ENCODE results near the gene RNASEL. TPM values are rescaled to one million over a fixed set of nuclear protein-coding genes. Genes with fewer than 3 reads are reported as not detected.
"Not testable (repeated sequence)": the region's sequence is repeated elsewhere in the genome, so short reads cannot be mapped to it uniquely, and the experiment has no call there.

The RNASEL gene
- total and polyA plus RNA-seq, 4 donors = 1.3 to 3.9 (median 2.4) TPM

DNA sequence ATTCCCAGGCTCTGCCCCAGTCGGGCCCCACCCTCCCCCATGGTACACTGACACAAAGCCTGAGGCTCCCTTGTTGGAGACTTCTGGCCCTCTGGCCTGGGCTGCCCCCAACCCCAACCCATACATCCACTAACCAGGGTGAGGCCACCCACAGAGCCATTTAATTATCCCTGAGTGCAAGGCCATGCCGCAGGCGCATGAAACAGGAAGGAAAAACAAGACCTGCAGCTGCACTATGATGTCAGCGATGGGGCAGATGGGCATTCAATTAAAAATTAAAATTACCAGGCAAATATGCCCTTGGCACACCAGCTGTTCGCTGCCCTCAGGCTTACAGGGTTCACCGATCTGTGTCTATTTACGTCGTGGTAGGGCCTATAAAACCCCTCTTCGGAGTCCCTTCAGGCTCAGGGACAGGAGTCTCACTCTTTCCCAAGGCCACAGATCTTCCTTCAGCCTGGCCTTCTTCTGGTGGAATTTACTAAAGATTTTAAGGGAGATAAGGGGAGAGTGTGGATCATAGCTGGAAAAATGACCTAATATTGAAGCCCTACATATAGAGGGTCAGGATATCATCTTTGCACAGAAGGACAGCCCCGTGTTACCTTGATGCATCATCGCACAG, 44.7 kb upstream of the RNASEL start:
- H3K36me3 ChIP-seq (ENCODE audit: control insufficient read depth in 4 of 4, insufficient read depth in 3 of 4, low read depth in 1 of 4, low read length in 3 of 4) = no peaks in the 10 kb centered on the region
- peaks cover 0 to 10% (median 3%) of the 10 kb centered on the region in 4 donors for H3K4me1 ChIP-seq (ENCODE audit: control insufficient read depth in 4 of 4, insufficient read depth in 4 of 4, low read length in 3 of 4)
- H3K4me3 ChIP-seq (ENCODE audit: low read depth in 1 of 3, low read length in 3 of 3) = no peak overlapping the region
- no peak for TF ChIP-seq HNF4A (conservative IDR thresholded peaks at IDR 0.05)
- H3K9me3 ChIP-seq (ENCODE audit: control insufficient read depth in 4 of 4, low read length in 3 of 4) = no peaks in the 10 kb centered on the region
- DNase-seq (ENCODE audit: low spot score) = no peak
- no peak overlapping the region for H3K27ac ChIP-seq (ENCODE audit: low read depth in 1 of 2, low read length in 2 of 2)
- no peak overlapping the region for H3K9ac ChIP-seq (ENCODE audit: low read depth in 1 of 2, low read length in 2 of 2)
- H3K27me3 ChIP-seq (ENCODE audit: control insufficient read depth in 4 of 4, insufficient read depth in 4 of 4, low read length in 3 of 4) = no peaks in the 10 kb centered on the region
- WGBS = 81% methylated on average over 11 of the region's 11 CpGs

DNA sequence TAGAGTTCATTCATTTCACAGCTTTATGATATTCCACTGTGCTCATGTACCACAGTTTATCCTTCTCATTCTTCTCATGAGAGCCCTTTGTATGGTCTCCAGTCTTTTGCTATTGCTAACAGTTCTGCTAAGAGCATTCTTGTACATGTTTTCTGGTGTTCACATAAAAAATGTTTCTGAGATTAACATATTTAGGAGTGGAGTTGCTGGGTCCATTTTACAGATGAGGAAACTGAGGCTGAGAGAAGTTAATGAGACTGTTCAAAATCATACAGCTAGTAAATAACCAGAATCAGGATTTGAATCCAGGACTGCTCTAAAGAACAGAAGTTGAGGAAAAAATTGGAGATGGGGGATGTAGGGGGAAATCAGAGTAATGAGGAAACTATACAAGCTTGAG, 44.0 kb upstream of the RNASEL start:
- Histone ChIP-seq H3K4me3 (ENCODE audit: low read depth in 1 of 3, low read length in 3 of 3) (no peak overlapping the region), H3K36me3 (ENCODE audit: control insufficient read depth in 4 of 4, insufficient read depth in 3 of 4, low read depth in 1 of 4, low read length in 3 of 4) (no peaks in the 10 kb centered on the region), H3K9ac (ENCODE audit: low read depth in 1 of 2, low read length in 2 of 2) (no peak overlapping the region), H3K9me3 (ENCODE audit: control insufficient read depth in 4 of 4, low read length in 3 of 4) (no peaks in the 10 kb centered on the region), H3K27ac (ENCODE audit: low read depth in 1 of 2, low read length in 2 of 2) (no peak overlapping the region), H3K4me1 (ENCODE audit: control insufficient read depth in 4 of 4, insufficient read depth in 4 of 4, low read length in 3 of 4) (peaks cover 0 to 10% (median 3%) of the 10 kb centered on the region in 4 donors), H3K27me3 (ENCODE audit: control insufficient read depth in 4 of 4, insufficient read depth in 4 of 4, low read length in 3 of 4) (no peaks in the 10 kb centered on the region)
- no peak for DNase-seq (ENCODE audit: low spot score)
- TF ChIP-seq HNF4G (IDR thresholded peaks at IDR 0.05) (no peak), RAD21 (IDR thresholded peaks at IDR 0.05) (no peak), EGR1 (IDR thresholded peaks at IDR 0.05; ENCODE audit: low read depth in 2 of 2) (no peak), HNF4A (conservative IDR thresholded peaks at IDR 0.05) (no peak), SP1 (IDR thresholded peaks at IDR 0.05) (no peak), GABPA (IDR thresholded peaks at IDR 0.05 in 1 of 2, conservative IDR thresholded peaks at IDR 0.05 in 1 of 2) (no peak), FOXA1 (IDR thresholded peaks at IDR 0.05) (no peak), YY1 (IDR thresholded peaks at IDR 0.05) (no peak)
- TF ChIP-seq, protein P1, sequence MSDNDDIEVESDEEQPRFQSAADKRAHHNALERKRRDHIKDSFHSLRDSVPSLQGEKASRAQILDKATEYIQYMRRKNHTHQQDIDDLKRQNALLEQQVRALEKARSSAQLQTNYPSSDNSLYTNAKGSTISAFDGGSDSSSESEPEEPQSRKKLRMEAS (IDR thresholded peaks at IDR 0.05) = no peak

DNA sequence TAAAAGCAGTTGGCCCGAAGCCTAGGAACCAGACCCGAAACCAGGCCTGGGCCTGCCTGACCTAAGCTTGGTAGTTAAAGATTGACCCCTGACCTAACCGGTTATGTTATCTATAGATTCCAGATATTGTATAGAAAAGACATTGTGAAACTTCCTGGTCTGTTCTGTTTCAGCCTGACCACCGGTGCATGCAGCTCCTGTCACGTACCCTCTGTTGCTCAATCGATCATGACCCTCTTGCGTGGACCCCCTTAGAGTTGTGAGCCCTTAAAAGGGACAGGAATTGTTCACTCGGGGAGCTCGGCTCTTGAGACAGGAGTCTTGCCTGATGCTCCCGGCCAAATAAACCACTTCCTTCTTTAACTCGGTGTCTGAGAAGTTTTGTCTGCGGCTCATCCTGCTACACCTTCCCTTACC, 43.4 kb upstream of the RNASEL start:
- not testable (repeated sequence) for H3K4me3 ChIP-seq (ENCODE audit: low read depth in 1 of 3, low read length in 3 of 3); H3K36me3 ChIP-seq (ENCODE audit: control insufficient read depth in 4 of 4, insufficient read depth in 3 of 4, low read depth in 1 of 4, low read length in 3 of 4); H3K9ac ChIP-seq (ENCODE audit: low read depth in 1 of 2, low read length in 2 of 2); DNase-seq (ENCODE audit: low spot score); H3K9me3 ChIP-seq (ENCODE audit: control insufficient read depth in 4 of 4, low read length in 3 of 4); H3K27me3 ChIP-seq (ENCODE audit: control insufficient read depth in 4 of 4, insufficient read depth in 4 of 4, low read length in 3 of 4); H3K4me1 ChIP-seq (ENCODE audit: control insufficient read depth in 4 of 4, insufficient read depth in 4 of 4, low read length in 3 of 4); H3K27ac ChIP-seq (ENCODE audit: low read depth in 1 of 2, low read length in 2 of 2)
- WGBS = 57% methylated on average over 12 of the region's 12 CpGs

DNA sequence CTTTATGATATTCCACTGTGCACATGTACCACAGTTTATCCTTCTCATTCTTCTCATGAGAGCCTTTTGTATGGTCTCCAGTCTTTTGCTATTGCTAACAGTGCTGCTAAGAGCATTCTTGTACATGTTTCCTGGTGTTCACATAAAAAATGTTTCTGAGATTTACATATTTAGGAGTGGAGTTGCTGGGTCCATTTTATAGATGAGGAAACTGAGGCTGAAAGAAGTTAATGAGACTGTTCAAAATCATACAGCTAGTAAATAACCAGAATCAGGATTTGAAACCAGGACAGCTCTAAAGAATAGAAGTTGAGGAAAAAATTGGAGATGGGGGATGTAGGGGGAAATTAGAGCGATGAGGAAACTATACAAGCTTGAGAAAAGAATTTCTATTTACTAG, 42.9 kb upstream of the RNASEL start:
- Histone ChIP-seq H3K36me3 (ENCODE audit: control insufficient read depth in 4 of 4, insufficient read depth in 3 of 4, low read depth in 1 of 4, low read length in 3 of 4) (no peaks in the 10 kb centered on the region), H3K27me3 (ENCODE audit: control insufficient read depth in 4 of 4, insufficient read depth in 4 of 4, low read length in 3 of 4) (peaks cover 0 to 2% (median 0%) of the 10 kb centered on the region in 4 donors), H3K4me1 (ENCODE audit: control insufficient read depth in 4 of 4, insufficient read depth in 4 of 4, low read length in 3 of 4) (peaks cover 0 to 10% (median 3%) of the 10 kb centered on the region in 4 donors), H3K27ac (ENCODE audit: low read depth in 1 of 2, low read length in 2 of 2) (no peak overlapping the region), H3K9ac (ENCODE audit: low read depth in 1 of 2, low read length in 2 of 2) (no peak overlapping the region), H3K9me3 (ENCODE audit: control insufficient read depth in 4 of 4, low read length in 3 of 4) (no peaks in the 10 kb centered on the region), H3K4me3 (ENCODE audit: low read depth in 1 of 3, low read length in 3 of 3) (no peak overlapping the region)
- no peak for DNase-seq (ENCODE audit: low spot score)
- no peak for TF ChIP-seq JUND (IDR thresholded peaks at IDR 0.05)
- no peak for TF ChIP-seq HNF4G (IDR thresholded peaks at IDR 0.05)
- TF ChIP-seq HNF4A (conservative IDR thresholded peaks at IDR 0.05) = no peak
- no peak for TF ChIP-seq YY1 (IDR thresholded peaks at IDR 0.05)
- no peak for TF ChIP-seq SP1 (IDR thresholded peaks at IDR 0.05)
- TF ChIP-seq, protein P2, sequence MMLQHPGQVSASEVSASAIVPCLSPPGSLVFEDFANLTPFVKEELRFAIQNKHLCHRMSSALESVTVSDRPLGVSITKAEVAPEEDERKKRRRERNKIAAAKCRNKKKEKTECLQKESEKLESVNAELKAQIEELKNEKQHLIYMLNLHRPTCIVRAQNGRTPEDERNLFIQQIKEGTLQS (IDR thresholded peaks at IDR 0.05) = no peak
- WGBS = 81% methylated on average over 1 of the region's 1 CpG

All from liver (tissue), 9 donors.